ENCODE data around the gene EFCAB6.

EFCAB6 gene

GRCh38 chr22:43776081-43776670 is 35.9 kb downstream of the EFCAB6 start:
- no peak overlapping the region for H3K9ac ChIP-seq (ENCODE audit: low read depth, low read length, poor library complexity)
- no peak overlapping the region for H2BK5ac ChIP-seq (ENCODE audit: low read length)
- H2BK120ac ChIP-seq (ENCODE audit: low read depth, low read length): no peak overlapping the region
- H4K91ac ChIP-seq (ENCODE audit: low read depth, low read length, poor library complexity): no peak overlapping the region
- no peaks in the 10 kb centered on the region for H3K9me3 ChIP-seq (replicated peaks in 1 of 2; ENCODE audit: control insufficient read depth in 2 of 2, insufficient read depth in 1 of 2, low read depth in 1 of 2, low read length in 2 of 2)
- no peak overlapping the region for H3K23ac ChIP-seq (ENCODE audit: low read depth, low read length, poor library complexity)
- DNase-seq (ENCODE audit: low spot score): no peak
- no peaks in the 10 kb centered on the region for H3K79me1 ChIP-seq (ENCODE audit: low read depth, low read length)
- H3K36me3 ChIP-seq (replicated peaks in 1 of 2; ENCODE audit: control insufficient read depth in 2 of 2, insufficient read depth in 2 of 2, low read length in 2 of 2): no peaks in the 10 kb centered on the region
- no peak overlapping the region for H3K4ac ChIP-seq (ENCODE audit: low read length)
- H3K27ac ChIP-seq (replicated peaks; ENCODE audit: low read length): no peak overlapping the region
- H3K4me1 ChIP-seq (ENCODE audit: control insufficient read depth in 2 of 2, insufficient read depth in 1 of 2, low read depth in 1 of 2, low read length in 2 of 2): peaks cover 1 to 3% of the 10 kb centered on the region in 2 donors
- no peak overlapping the region for H2AK5ac ChIP-seq (ENCODE audit: low read depth, low read length)
- no peak overlapping the region for H3K4me3 ChIP-seq (ENCODE audit: low read length in 2 of 2)
- peak overlapping the region; percentile 23 for H2AFZ ChIP-seq (ENCODE audit: low read length)
- no peak overlapping the region for H2BK15ac ChIP-seq (ENCODE audit: low read length)
- H2BK12ac ChIP-seq (ENCODE audit: low read length): no peak overlapping the region
- no peaks in the 10 kb centered on the region for H3K27me3 ChIP-seq (ENCODE audit: control insufficient read depth in 3 of 3, insufficient read depth in 3 of 3, low read depth in 1 of 3, low read length in 3 of 3)
- H4K8ac ChIP-seq (ENCODE audit: low read depth, low read length): no peak overlapping the region
- H3K14ac ChIP-seq (ENCODE audit: low read length): no peak overlapping the region
- WGBS, 2 donors (ENCODE audit: extremely low coverage in 2 of 2, insufficient read length in 2 of 2, insufficient replicate concordance in 1 of 2): no CpG with 5 or more reads among the region's 9 CpGs
- no peak overlapping the region for H3K18ac ChIP-seq (ENCODE audit: low read length)
- no peak overlapping the region for H3K4me2 ChIP-seq (ENCODE audit: insufficient read depth, low read length, poor library complexity, severe bottlenecking)

GRCh38 chr22:43774318-43774915 is 37.7 kb downstream of the EFCAB6 start:
- Histone ChIP-seq H4K91ac (ENCODE audit: low read depth, low read length, poor library complexity) (no peak overlapping the region), H3K79me1 (ENCODE audit: low read depth, low read length) (no peaks in the 10 kb centered on the region), H3K18ac (ENCODE audit: low read length) (peak overlapping the region; percentile 5), H3K4me1 (ENCODE audit: control insufficient read depth in 2 of 2, insufficient read depth in 1 of 2, low read depth in 1 of 2, low read length in 2 of 2) (peaks cover 1 to 3% of the 10 kb centered on the region in 2 donors), H3K27me3 (ENCODE audit: control insufficient read depth in 3 of 3, insufficient read depth in 3 of 3, low read depth in 1 of 3, low read length in 3 of 3) (no peaks in the 10 kb centered on the region), H2AFZ (ENCODE audit: low read length) (no peak overlapping the region), H3K4ac (ENCODE audit: low read length) (no peak overlapping the region), H2BK15ac (ENCODE audit: low read length) (no peak overlapping the region), H2BK5ac (ENCODE audit: low read length) (no peak overlapping the region), H3K4me2 (ENCODE audit: insufficient read depth, low read length, poor library complexity, severe bottlenecking) (no peak overlapping the region), H3K36me3 (replicated peaks in 1 of 2; ENCODE audit: control insufficient read depth in 2 of 2, insufficient read depth in 2 of 2, low read length in 2 of 2) (no peaks in the 10 kb centered on the region), H2BK120ac (ENCODE audit: low read depth, low read length) (no peak overlapping the region), H3K27ac (replicated peaks; ENCODE audit: low read length) (no peak overlapping the region), H2BK12ac (ENCODE audit: low read length) (no peak overlapping the region), H3K14ac (ENCODE audit: low read length) (peak overlapping the region; percentile 12), H2AK5ac (ENCODE audit: low read depth, low read length) (no peak overlapping the region), H3K9ac (ENCODE audit: low read depth, low read length, poor library complexity) (peak overlapping the region; percentile 38), H4K8ac (ENCODE audit: low read depth, low read length) (no peak overlapping the region), H3K4me3 (ENCODE audit: low read length in 2 of 2) (no peak overlapping the region), H3K9me3 (replicated peaks in 1 of 2; ENCODE audit: control insufficient read depth in 2 of 2, insufficient read depth in 1 of 2, low read depth in 1 of 2, low read length in 2 of 2) (no peaks in the 10 kb centered on the region), H3K23ac (ENCODE audit: low read depth, low read length, poor library complexity) (no peak overlapping the region)
- DNase-seq (ENCODE audit: low spot score): no peak
- no CpG with 5 or more reads among the region's 21 CpGs for WGBS, 2 donors (ENCODE audit: extremely low coverage in 2 of 2, insufficient read length in 2 of 2, insufficient replicate concordance in 1 of 2)

GRCh38 chr22:43772831-43773230 is 39.3 kb downstream of the EFCAB6 start:
- DNase-seq (ENCODE audit: low spot score): no peak
- WGBS, 2 donors (ENCODE audit: extremely low coverage in 2 of 2, insufficient read length in 2 of 2, insufficient replicate concordance in 1 of 2): no CpG with 5 or more reads among the region's 6 CpGs
- no peak overlapping the region for H2BK5ac ChIP-seq (ENCODE audit: low read length)

GRCh38 chr22:43755452-43755851 is 56.7 kb downstream of the EFCAB6 start:
- Histone ChIP-seq H3K79me1 (ENCODE audit: low read depth, low read length) (peaks cover 3% of the 10 kb centered on the region), H3K4me2 (ENCODE audit: insufficient read depth, low read length, poor library complexity, severe bottlenecking) (no peak overlapping the region), H2AFZ (ENCODE audit: low read length) (no peak overlapping the region), H3K23ac (ENCODE audit: low read depth, low read length, poor library complexity) (no peak overlapping the region), H2BK120ac (ENCODE audit: low read depth, low read length) (no peak overlapping the region), H3K4me3 (ENCODE audit: low read length in 2 of 2) (no peak overlapping the region), H3K14ac (ENCODE audit: low read length) (no peak overlapping the region), H2BK5ac (ENCODE audit: low read length) (no peak overlapping the region), H3K4ac (ENCODE audit: low read length) (no peak overlapping the region), H3K4me1 (ENCODE audit: control insufficient read depth in 2 of 2, insufficient read depth in 1 of 2, low read depth in 1 of 2, low read length in 2 of 2) (no peaks in the 10 kb centered on the region), H2AK5ac (ENCODE audit: low read depth, low read length) (no peak overlapping the region), H4K91ac (ENCODE audit: low read depth, low read length, poor library complexity) (no peak overlapping the region), H3K9me3 (replicated peaks in 1 of 2; ENCODE audit: control insufficient read depth in 2 of 2, insufficient read depth in 1 of 2, low read depth in 1 of 2, low read length in 2 of 2) (no peaks in the 10 kb centered on the region), H2BK12ac (ENCODE audit: low read length) (no peak overlapping the region), H2BK15ac (ENCODE audit: low read length) (no peak overlapping the region), H3K18ac (ENCODE audit: low read length) (no peak overlapping the region), H3K27ac (replicated peaks; ENCODE audit: low read length) (no peak overlapping the region), H3K9ac (ENCODE audit: low read depth, low read length, poor library complexity) (no peak overlapping the region), H3K36me3 (replicated peaks in 1 of 2; ENCODE audit: control insufficient read depth in 2 of 2, insufficient read depth in 2 of 2, low read length in 2 of 2) (no peaks in the 10 kb centered on the region), H4K8ac (ENCODE audit: low read depth, low read length) (no peak overlapping the region), H3K27me3 (ENCODE audit: control insufficient read depth in 3 of 3, insufficient read depth in 3 of 3, low read depth in 1 of 3, low read length in 3 of 3) (no peaks in the 10 kb centered on the region)
- no peak for DNase-seq (ENCODE audit: low spot score)
- WGBS, 2 donors (ENCODE audit: extremely low coverage in 2 of 2, insufficient read length in 2 of 2, insufficient replicate concordance in 1 of 2): no CpG with 5 or more reads among the region's 4 CpGs

More at GRCh38 chr22:43772831-43773230, 39.3 kb downstream of the EFCAB6 start:
- peaks cover 1 to 3% of the 10 kb centered on the region in 2 donors for H3K4me1 ChIP-seq (ENCODE audit: control insufficient read depth in 2 of 2, insufficient read depth in 1 of 2, low read depth in 1 of 2, low read length in 2 of 2)
- H3K27ac ChIP-seq (replicated peaks; ENCODE audit: low read length): no peak overlapping the region
- no peak overlapping the region for H2BK12ac ChIP-seq (ENCODE audit: low read length)
- no peak overlapping the region for H3K9ac ChIP-seq (ENCODE audit: low read depth, low read length, poor library complexity)
- H3K23ac ChIP-seq (ENCODE audit: low read depth, low read length, poor library complexity): no peak overlapping the region
- no peak overlapping the region for H4K8ac ChIP-seq (ENCODE audit: low read depth, low read length)
- H3K4me2 ChIP-seq (ENCODE audit: insufficient read depth, low read length, poor library complexity, severe bottlenecking): no peak overlapping the region
- no peak overlapping the region for H2BK15ac ChIP-seq (ENCODE audit: low read length)
- no peaks in the 10 kb centered on the region for H3K9me3 ChIP-seq (replicated peaks in 1 of 2; ENCODE audit: control insufficient read depth in 2 of 2, insufficient read depth in 1 of 2, low read depth in 1 of 2, low read length in 2 of 2)
- no peak overlapping the region for H4K91ac ChIP-seq (ENCODE audit: low read depth, low read length, poor library complexity)
- no peaks in the 10 kb centered on the region for H3K79me1 ChIP-seq (ENCODE audit: low read depth, low read length)
- no peak overlapping the region for H2AK5ac ChIP-seq (ENCODE audit: low read depth, low read length)
- no peak overlapping the region for H3K14ac ChIP-seq (ENCODE audit: low read length)
- H2AFZ ChIP-seq (ENCODE audit: low read length): no peak overlapping the region
- H3K4me3 ChIP-seq (ENCODE audit: low read length in 2 of 2): no peak overlapping the region
- H2BK120ac ChIP-seq (ENCODE audit: low read depth, low read length): no peak overlapping the region
- no peak overlapping the region for H3K4ac ChIP-seq (ENCODE audit: low read length)
- H3K27me3 ChIP-seq (ENCODE audit: control insufficient read depth in 3 of 3, insufficient read depth in 3 of 3, low read depth in 1 of 3, low read length in 3 of 3): no peaks in the 10 kb centered on the region
- no peaks in the 10 kb centered on the region for H3K36me3 ChIP-seq (replicated peaks in 1 of 2; ENCODE audit: control insufficient read depth in 2 of 2, insufficient read depth in 2 of 2, low read length in 2 of 2)
- H3K18ac ChIP-seq (ENCODE audit: low read length): no peak overlapping the region

All from neuronal stem cell (in vitro differentiated cells).